Heart left ventricle (tissue), 16 donors: ENCODE results near the gene PLPPR3. TPM values are rescaled to one million over a fixed set of nuclear protein-coding genes. Genes with fewer than 3 reads are reported as not detected.

Source experiments
- ATAC-seq, 4 donors: fragments of 200-7000 bp; cut with Tn5 transposase; one replicate each; pipeline ENCODE4 v1.9.1; 2020 to 2022; ENCODE audit warnings: moderate library complexity in 4 of 4, mild to moderate bottlenecking in 3 of 4, moderate number of reproducible peaks in 1 of 4
- DNase-seq, 5 donors: peaks; one replicate each; pipeline ENCODE4 v3.0.0-alpha.2; 2020
- H3K27ac ChIP-seq, 12 donors: fragments of 200-600 bp; sonication (generic) in 4 of 12; one replicate each; pipeline versions ENCODE4 v1.5.0 to v1.8.0; 2016 to 2022; ENCODE audit warnings: mild to moderate bottlenecking in 2 of 12
- H3K27me3 ChIP-seq, 9 donors: fragments of 200-600 bp; sonication (generic) in 2 of 9; one replicate each; pipeline versions ENCODE4 v1.5.1 to v1.8.0; 2016 to 2022; ENCODE audit warnings: mild to moderate bottlenecking in 3 of 9
- H3K36me3 ChIP-seq, 9 donors: fragments of 200-600 bp; sonication (generic) in 2 of 9; one replicate each; pipeline versions ENCODE4 v1.5.0 to v1.8.0; 2018 to 2022; ENCODE audit warnings: mild to moderate bottlenecking in 2 of 9
- H3K4me1 ChIP-seq, 12 donors: fragments of 200-600 bp; sonication (generic) in 4 of 12; one replicate each; pipeline versions ENCODE4 v1.5.0 to v1.8.0; 2016 to 2022; ENCODE audit warnings: mild to moderate bottlenecking in 3 of 12
- H3K4me3 ChIP-seq, 12 donors: fragments of 200-600 bp; sonication (generic) in 4 of 12; one replicate each; pipeline versions ENCODE4 v1.5.0 to v1.8.0; 2017 to 2022; ENCODE audit warnings: mild to moderate bottlenecking in 9 of 12, moderate library complexity in 4 of 12
- H3K9me3 ChIP-seq, 12 donors: fragments of 200-600 bp; sonication (generic) in 4 of 12; one replicate each; pipeline versions ENCODE4 v1.5.0 to v1.8.0; 2016 to 2022; ENCODE audit warnings: mild to moderate bottlenecking in 1 of 12
- POLR2A ChIP-seq, 2 donors: fragments of 450-650 bp; IDR thresholded peaks; one replicate each; pipeline ENCODE4 v1.6.1; 2017; ENCODE audit warnings: antibody characterized with exemption in 2 of 2, mild to moderate bottlenecking in 2 of 2, moderate library complexity in 2 of 2
- WGBS, 4 donors: extraction: QIAGEN DNeasy Blood & Tissue Kit in 2 of 4; methylation state at CpG; one replicate each; pipeline versions ENCODE4 v1.1.5 to v1.1.7; 2013 to 2018; 5-methylcytosine and 5-hydroxymethylcytosine counted together
- intact Hi-C, 10 donors: fragments of 100-400 bp; cut with DNase I; formaldehyde crosslinking; loops; one replicate each; pipeline versions ENCODE4 v1.11.1 to v1.14.2; 2022
- polyA plus RNA-seq, 2 donors: library from polyadenylated mRNA; stranded (reverse); fragments of 200-250 nt; gene quantifications; one replicate each; pipeline ENCODE4 v1.2.3, GENCODE V29; 2013
- total RNA-seq, 9 donors: library from RNA; depleted of rRNA in 2 of 9; stranded (reverse); fragments of >200 nt in 2 of 9; fragmentation: NEBNext Ultra II Directional in 3 of 9; extraction: Animal tissue kit (Norgen Biotek cat#: 25700) in 3 of 9; gene quantifications; one replicate each; pipeline versions ENCODE4 v1.1.0 to v1.2.4, GENCODE V29; 2016 to 2023
- TF ChIP-seq, protein P1 (sequence below), 12 donors: fragments of 200-600 bp; sonication (generic) in 4 of 12; IDR thresholded peaks; one replicate each; pipeline versions ENCODE4 v1.5.0 to v1.8.0; 2018 to 2022; ENCODE audit warnings: antibody characterized with exemption in 12 of 12, mild to moderate bottlenecking in 5 of 12
- donor health status: ischemic (EF 13 %, LVEDD 7.1; RV severe dilation, severe dysfunction).
- donor health status: healthy with polysubstance abuse.
- donor health status: DM: no; HTN: yes; CAD: no.
- donor health status: DM: no; HTN: no; CAD: no.
- donor health status: ischemic (EF 25% LVEDD 6.9; RV normal size, moderate dysfunction).
- donor health status: ischemic (EF 25% LVEDD 5.7; RV mildly dilated, moderate dysfunction).
- donor health status: healthy.
- donor health status: DM: yes; HTN: yes; CAD: no.
- donor health status: ischemic (EF 35%, LVEDD 5.7; RV mildly dilated, moderate dysfunction).
- donor health status: nonischemic (EF 11% LVEDD 7.7; RV severe dilation, severe dysfunction).
- donor health status: DM: yes; HTN: yes; CAD: no.
- donor health status: PGD.
- donor health status: ischemic (EF 29% LVEDD 5.4; RV normal size, mild dysfunction).
- donor health status: nonischemic (EF 23%, LVEDD 6.1; RV moderate dilation, normal function).

The PLPPR3 gene
- total and polyA plus RNA-seq, 11 donors = 0.10 to 0.50 (median 0.14) TPM; not detected in 8

DNA sequence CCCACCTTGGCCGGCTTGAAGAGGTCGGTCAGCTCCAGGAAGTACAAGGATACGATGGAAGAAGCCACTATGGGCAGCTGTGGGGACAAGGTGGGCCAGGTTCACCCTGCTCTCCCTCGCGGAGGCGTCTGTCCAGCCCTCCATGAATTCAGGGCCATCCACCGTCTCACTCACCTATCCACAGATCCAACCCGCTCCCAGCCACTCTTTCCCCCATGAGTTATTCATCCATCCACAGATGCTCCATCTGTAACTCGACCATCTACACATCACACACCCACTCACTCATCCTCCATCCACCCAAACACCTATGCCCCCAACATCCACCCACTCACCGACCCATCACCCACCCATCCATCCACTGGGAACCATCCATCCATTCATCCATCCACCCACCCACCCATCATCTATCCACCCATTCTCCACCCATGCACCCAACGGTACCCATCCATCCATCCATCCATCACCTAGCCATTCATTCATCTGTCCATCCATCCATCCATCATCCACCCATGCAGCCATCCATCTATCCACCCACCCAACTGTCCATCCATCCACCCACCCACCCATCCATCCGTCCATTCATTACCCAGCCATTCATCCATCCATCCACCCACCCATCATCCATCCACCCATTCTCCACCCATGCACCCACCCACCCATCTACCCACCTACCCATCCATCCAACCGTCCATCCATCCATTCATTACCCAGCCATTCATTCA, 5.8 kb downstream of the PLPPR3 start:
- Histone ChIP-seq H3K27ac (no peak overlapping the region), H3K27me3 (peaks cover 0 to under 1% (median 0%) of the 10 kb centered on the region in 9 donors), H3K9me3 (no peaks in the 10 kb centered on the region), H3K4me3 (no peak overlapping the region), H3K4me1 (peaks cover 0 to under 1% (median 0%) of the 10 kb centered on the region in 12 donors), H3K36me3 (peaks cover 0 to 30% (median 20%) of the 10 kb centered on the region in 9 donors)
- 90 to 98% (median 96%) methylated on average over 12 to 13 of the region's 13 CpGs for WGBS, 4 donors
- intact Hi-C loops = no loop called here
- no peak for TF ChIP-seq POLR2A (IDR thresholded peaks at IDR 0.05)
- TF ChIP-seq, protein P1, sequence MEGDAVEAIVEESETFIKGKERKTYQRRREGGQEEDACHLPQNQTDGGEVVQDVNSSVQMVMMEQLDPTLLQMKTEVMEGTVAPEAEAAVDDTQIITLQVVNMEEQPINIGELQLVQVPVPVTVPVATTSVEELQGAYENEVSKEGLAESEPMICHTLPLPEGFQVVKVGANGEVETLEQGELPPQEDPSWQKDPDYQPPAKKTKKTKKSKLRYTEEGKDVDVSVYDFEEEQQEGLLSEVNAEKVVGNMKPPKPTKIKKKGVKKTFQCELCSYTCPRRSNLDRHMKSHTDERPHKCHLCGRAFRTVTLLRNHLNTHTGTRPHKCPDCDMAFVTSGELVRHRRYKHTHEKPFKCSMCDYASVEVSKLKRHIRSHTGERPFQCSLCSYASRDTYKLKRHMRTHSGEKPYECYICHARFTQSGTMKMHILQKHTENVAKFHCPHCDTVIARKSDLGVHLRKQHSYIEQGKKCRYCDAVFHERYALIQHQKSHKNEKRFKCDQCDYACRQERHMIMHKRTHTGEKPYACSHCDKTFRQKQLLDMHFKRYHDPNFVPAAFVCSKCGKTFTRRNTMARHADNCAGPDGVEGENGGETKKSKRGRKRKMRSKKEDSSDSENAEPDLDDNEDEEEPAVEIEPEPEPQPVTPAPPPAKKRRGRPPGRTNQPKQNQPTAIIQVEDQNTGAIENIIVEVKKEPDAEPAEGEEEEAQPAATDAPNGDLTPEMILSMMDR (IDR thresholded peaks at IDR 0.05) = no peak
- ATAC-seq = no peak
- no peak for DNase-seq

- H3K4me1 ChIP-seq = no peaks in the 10 kb centered on the region
- no peak for TF ChIP-seq POLR2A (IDR thresholded peaks at IDR 0.05)
- TF ChIP-seq, protein P1 (IDR thresholded peaks at IDR 0.05) = no peak
- H3K27ac ChIP-seq = no peak overlapping the region
- intact Hi-C loops = no loop called here
- peaks cover 0 to 37% (median 27%) of the 10 kb centered on the region in 9 donors for H3K36me3 ChIP-seq
- peak in 3 of 5 donors; percentile 19 to 61 (median 30) for DNase-seq
- H3K9me3 ChIP-seq = no peaks in the 10 kb centered on the region
- H3K27me3 ChIP-seq = no peaks in the 10 kb centered on the region
- WGBS, 4 donors = 89 to 96% (median 93%) methylated on average over 15 to 47 of the region's 47 CpGs
- no peak overlapping the region for H3K4me3 ChIP-seq
- ATAC-seq = peak in 2 of 4 donors; percentile 9 to 10
Measured at GRCh38 chr19:815079-815774, 6.5 kb downstream of the PLPPR3 start.

DNA sequence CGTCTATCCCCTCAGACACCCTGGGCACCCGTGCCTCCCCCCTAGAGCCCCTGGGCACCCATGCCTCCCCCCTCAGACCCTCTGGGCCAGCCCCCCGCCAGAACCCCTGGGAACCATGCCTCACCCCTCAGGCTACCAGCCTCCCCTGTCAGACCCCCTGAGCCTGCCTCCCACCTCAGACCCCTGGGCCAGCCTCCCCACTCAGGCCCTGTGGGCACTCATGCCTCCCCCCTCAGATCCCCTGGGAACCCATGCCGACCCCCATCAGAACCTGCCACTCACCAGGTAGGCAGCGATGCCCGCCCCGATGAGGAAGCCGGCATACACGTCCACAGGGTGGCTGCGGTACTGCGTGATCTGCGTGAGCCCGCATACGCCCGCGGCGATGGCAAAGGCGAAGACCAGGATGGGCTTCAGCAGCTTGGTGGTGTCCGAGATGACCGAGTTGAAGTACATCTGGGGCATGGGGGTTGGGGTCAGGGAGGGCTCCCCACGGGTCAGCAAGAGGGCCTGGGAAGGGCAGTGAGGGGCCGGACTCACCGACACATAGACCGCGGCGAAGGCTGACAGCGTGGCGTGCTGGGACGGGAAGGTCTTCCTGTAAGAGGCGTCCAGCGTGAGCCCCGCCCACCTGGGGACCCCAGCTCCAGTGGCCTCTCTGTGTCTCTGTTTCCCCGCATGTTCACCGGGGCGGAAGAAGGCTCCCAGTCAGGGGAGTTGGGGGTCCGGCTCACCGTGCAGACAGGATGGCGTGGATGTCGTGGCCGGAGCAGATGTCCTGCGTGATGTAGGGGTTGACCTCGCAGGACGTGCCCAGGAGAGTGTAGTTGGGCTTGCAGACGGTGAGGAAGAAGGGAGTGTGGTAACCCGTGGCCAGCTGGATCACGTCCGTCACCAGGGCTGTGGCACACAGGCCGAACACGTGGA, 7.3 kb downstream of the PLPPR3 start:
- ATAC-seq = peak; percentile 9 to 35 (median 19)
- no peaks in the 10 kb centered on the region for H3K9me3 ChIP-seq
- H3K4me3 ChIP-seq = no peak overlapping the region
- H3K4me1 ChIP-seq = no peaks in the 10 kb centered on the region
- H3K27me3 ChIP-seq = no peaks in the 10 kb centered on the region
- 87 to 95% (median 92%) methylated on average over 39 to 49 of the region's 49 CpGs for WGBS, 4 donors
- no peak for TF ChIP-seq POLR2A (IDR thresholded peaks at IDR 0.05)
- TF ChIP-seq, protein P1 (IDR thresholded peaks at IDR 0.05) = no peak
- H3K36me3 ChIP-seq = peaks cover 0 to 45% (median 36%) of the 10 kb centered on the region in 9 donors
- DNase-seq = peak in 2 of 5 donors; percentile 19 to 27
- no peak overlapping the region for H3K27ac ChIP-seq
- intact Hi-C loops = no loop called here
